ENCODE measurements around the gene FCN3.

Gene FCN3

DNA sequence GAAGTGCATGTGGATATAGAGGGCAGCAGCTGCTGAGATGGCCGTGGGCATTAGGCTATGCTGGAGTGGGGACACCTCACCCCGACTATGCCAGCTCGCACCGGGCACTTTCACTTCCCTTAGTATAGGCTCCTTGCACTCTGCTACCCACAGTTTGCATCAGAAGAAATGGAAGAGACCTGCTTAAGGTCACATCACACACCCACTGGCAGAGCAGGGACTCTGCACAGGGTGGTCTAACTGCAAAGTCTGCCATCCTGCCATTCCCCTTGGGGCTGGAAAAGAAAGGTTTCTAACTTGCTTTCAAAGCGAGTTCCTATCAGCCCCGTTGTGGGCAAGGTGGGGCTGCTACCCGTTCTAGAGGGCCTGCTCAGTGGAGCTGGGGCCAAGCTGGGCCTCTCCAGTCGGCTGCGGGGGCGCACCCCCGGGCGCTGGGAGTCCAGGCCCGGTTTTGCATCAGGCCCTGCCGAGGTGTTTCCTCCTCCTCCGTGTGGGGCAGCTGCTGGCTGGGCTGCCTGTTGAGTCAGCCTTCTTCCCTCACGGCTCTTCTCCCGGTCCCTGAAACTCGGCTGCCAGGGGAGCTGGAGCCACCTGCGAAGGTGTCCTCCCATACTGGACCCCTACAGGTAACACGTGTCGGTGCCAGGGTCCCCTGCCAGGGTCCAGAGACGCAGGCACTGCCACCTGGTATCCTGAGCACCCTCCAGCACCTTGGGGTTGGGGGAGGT lies 32.9 kb downstream of the FCN3 start, which contains the start of gene SYTL1:
Gene SYTL1, plus strand, starts transcription at position 498 of the 728 bp plus-strand sequence. CDS start 3,313 bp downstream, outside the sequence.
- DNase-seq (ENCODE audit: low spot score) = peak; percentile 76

DNA sequence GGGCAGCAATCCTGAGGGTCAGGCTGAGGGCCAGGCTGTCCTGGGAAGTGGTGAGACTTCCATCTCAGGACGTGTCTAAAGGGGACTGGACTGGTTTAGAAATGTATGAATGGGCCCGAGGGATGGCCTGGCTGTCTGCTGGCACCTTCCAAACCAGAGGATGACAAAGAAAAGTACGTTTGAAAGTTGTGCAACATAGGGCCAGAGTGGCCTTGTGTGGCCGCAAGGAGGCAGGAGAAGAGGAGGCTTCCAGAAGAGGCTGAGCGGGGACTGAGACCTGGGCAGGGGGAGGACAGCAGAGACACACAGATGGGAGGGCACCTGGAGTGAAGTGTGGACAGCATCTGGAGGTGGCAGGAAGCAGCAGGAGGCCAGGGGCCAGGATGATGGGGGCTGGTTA lies 35.4 kb downstream of the FCN3 start:
- DNase-seq (ENCODE audit: low spot score) = no peak

DNA sequence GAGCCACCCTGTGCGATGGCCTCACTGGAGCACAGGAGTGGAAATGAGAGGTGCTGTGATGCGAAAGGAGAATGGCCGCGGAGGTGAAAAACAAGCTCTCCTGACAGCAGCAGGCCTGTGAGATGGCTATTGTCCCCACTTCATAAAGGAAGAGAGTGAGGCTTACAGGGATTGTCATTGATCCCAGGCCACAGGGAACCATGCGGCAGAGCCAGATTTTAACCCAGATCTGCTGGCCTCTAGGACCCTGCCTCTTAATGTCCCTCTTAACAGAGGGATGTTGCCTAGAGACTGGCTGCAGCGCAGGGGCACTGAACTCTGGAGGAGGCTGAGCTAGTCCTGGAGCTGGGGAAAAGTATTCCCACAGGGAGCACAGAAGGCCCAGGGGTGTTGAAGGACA lies 35.9 kb downstream of the FCN3 start:
- DNase-seq (ENCODE audit: low spot score) = no peak

DNA sequence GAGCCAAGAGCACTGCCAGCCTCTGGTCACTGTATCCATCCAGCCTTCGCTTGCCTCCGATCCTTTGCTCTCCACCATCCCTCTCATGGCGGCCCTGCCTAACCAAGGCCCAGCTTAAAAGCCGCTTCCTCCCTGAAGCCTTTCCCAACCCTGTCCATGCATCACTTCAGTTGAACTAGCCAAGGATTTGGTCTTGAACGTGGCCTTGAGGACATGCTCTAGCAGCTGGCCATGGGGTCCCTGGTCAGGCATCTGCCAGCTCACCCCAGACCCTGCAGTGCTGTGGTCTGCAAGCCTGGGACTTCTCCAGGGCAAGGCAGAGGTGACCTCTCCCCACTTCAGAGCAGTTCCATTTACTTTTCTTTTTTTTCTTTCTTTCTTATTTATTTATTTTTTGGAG lies 37.9 kb downstream of the FCN3 start:
- no peak for DNase-seq (ENCODE audit: low spot score)

DNA sequence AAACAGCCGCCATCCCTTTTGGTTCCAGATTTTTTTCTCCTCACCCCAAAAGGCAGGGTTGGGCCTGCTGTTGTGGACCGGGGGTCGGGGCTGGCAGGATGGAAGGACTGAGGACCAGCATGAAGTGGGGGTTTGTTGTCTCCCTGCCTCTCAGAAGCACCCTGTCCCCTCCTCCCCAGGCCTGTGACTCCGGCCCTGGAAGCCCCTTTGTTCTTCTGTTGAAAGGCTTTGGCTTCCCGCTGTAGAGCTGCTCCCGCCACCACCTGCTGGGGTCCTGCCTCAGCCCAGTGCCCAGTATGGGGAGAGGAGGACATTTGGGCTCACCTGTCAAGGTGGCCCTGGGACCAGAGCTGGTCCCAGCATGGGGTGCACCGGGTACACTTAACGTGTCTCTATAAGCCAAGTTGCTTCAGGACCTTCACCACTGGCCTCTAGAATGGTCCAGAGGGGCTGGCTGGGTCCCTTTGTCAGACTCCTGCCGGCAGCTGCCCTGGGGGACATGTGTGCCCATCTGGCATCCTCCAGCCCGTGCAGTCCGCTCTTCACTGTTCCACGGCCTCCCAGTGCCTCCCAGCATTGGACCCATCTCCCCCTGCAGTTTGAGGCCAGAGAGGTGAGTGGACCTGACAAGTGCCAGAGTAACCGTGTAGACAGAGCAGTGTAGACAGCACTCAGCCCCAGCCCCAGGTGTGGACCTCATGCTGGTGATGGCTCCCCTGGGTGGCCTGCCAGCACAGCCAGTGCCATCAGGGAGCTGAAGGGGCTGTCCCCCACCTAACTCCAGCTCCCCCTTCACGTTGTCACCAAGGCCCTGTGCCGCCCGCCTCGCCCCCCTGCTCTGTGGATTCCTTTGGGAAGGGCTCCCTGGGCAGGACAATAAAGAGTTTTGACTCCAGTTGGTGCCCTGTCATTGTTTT lies 38.9 kb downstream of the FCN3 start:
- no peak for DNase-seq (ENCODE audit: low spot score)

DNA sequence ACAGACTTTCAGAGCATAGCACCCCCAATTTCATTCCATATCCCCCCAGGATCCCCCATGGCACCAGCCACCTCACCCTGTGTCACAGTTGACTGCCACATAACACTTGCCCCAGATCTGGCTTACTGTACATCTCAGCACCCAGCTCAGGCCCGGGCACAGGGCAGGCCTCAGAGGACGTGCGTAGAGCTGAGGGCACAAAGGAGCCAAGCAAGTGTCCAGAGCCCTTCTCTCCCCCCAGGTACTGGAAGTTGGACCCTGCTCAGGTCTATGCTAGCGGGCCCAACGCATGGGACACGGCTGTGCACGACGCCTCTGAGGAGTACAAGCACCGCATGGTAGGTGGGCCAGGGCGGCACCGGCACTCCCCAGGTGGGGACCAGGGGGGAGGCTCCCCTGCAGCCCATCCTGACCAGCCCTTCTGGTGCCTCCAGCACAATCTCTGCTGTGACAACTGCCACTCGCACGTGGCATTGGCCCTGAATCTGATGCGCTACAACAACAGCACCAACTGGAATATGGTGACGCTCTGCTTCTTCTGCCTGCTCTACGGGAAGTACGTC lies 40.8 kb downstream of the FCN3 start:
- no peak for DNase-seq (ENCODE audit: low spot score)

DNA sequence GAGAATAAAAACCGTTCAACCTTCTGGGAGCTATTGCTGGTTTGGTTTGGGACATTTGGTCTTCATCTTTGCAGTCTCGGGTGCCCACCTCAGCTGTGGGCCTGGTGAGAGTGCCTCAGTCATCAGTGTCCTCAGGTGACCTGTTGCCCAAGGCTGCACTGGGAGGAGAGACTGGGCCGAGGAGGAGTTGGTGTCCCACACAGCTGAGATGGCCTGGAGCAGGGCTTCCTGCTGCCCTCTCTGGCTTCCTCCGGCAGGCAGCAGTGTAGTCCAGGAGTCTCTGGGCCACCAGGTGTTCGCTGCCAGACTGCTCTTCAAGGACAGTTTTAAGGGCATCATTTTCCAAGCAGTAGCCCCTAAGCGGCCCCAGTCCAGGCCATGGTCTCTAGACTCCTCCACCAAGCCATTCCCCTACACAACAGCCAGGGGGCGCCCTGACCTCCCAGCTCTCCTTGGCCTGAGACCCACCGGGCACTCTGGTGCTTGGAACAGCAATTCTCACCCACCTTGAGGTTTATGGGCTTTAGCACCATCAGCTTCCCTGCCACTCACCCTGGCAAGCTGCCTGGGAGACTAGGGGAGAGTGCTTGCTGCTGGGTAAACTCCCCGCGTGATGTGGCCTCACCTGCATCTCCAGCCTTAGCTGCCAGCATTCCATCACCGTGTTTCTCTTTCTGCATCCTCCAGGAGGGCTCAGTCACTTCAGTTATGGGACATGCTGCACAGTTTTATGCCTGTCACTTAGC lies 41.9 kb downstream of the FCN3 start:
- DNase-seq (ENCODE audit: low spot score) = peak; percentile 73

DNA sequence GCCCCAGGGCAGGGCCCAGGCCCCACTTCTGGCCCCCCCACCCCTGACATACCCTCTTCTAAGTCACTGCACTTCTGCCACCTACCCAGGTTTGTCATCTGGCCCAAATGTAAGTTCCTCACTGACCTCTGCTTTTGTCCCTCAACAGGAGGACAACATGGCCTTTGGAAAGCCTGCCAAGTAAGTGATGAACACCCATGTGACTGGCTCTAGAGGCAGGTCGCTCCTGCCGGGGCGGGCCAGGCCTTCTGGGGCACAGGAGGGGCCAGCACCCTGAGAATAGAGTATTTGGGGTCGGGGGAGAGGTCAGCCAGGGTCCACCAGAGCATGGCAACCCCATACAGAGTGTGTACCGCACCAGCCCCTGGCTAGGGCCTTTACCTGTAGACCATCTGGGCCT lies 42.7 kb downstream of the FCN3 start:
- DNase-seq (ENCODE audit: low spot score) = no peak

DNA sequence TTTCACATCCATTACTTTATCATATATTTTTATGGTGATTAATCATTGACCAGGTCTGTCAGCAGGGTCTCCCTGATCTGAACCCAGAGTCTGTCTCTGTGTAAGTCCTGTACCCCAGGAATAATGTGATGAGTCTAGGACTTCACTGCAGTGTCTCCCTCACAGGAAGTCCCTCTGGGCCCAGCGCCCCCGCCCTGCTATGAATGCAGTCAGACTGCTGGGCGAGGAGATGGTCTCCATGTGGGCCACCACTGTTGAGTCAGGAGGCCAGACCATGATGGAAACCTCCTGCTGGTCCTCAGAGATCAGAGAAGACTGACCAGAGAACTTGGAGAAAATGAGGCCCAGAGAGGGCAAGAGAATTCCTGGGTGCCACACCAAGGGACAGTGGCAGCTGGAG lies 43.2 kb downstream of the FCN3 start:
- DNase-seq (ENCODE audit: low spot score) = no peak

DNA sequence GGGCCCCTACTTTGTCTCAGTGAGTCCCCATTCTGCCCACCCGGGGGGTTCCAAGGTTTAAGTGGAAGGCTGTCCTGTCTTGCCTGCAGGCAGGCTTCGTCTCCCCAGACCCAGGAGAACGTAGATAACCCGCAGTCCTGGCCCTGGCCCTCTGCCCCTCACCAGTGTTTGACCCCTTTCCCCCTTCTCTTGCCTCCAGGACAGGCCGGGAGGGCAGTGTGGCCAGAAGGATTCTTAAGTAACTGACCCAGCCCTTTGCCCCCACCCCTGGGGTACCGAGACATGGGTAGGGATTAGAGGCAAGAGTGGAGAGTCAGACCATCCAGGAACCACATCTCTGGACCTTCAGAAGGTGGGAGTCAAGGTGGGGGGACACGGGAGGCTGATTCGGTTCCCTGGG lies 43.8 kb downstream of the FCN3 start:
- DNase-seq (ENCODE audit: low spot score) = no peak

DNA sequence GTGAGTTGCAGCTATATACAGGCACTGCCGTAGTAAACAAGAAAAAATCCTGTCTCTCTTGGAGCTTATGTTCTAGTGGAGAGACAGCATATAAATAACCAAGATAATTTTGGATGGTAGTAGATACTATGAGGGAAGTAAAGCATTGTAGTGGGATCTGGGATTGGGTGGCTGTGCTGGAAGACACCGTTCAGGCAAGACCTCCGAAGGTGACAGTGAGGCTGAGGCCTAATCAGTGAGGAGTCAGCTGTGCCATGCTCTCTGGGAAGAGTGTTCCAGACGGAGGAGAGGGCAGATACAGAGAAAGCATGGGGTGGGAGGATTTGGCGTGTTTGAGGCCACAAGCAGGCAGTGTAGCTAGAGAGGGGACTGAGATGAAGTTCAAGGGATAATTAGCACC lies 46.7 kb downstream of the FCN3 start:
- no peak for DNase-seq (ENCODE audit: low spot score)

DNA sequence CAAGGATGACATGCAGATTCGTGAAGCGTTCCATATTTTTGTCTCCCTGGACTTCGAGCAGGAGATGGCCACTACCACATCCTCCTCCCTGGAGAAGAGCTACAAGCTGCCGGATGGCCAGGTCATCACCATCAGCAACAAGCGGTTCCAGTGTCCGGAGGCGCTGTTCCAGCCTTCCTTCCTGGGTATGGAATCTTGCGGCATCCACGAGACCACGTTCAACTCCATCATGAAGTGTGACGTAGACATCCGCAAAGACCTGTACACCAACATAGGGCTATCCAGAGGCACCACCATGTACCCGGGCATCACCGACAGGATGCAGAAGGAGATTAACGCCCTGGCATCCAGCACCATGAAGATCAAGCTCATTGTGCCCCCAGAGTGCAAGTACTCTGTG lies 49.3 kb downstream of the FCN3 start:
- DNase-seq (ENCODE audit: low spot score) = no peak

DNA sequence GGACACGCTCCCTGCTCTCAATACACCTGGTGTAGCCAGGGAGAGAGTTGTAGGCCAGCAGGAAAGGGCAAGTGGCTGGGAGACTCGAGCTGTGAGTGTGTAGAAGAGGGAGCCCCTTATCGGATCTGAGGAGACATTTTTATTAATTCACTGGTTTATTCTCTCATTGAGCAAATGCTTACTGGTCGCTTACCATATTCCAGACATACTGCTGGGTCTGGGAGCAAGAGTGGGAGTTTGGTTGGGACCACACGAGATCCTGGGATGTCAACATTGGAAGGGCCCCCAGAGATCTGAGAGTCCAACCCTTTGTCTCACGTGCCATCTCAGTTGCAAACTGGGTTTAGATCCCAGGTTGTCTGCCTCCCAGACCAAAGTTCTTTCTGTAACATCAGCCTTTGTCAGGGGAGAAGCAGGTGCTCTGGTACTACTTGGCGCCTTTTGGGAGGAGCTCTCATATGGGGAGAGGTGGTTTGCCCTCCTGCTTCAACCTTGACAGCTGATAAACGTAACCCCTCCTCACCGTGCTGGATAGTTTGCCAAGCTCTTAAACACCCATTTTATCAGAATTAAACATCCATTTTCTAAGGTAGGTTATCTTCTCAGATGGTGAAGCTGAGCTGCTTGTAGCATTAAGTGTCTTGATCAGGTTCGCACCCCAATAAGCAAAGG lies 51.9 kb downstream of the FCN3 start:
- no peak for DNase-seq (ENCODE audit: low spot score)

DNA sequence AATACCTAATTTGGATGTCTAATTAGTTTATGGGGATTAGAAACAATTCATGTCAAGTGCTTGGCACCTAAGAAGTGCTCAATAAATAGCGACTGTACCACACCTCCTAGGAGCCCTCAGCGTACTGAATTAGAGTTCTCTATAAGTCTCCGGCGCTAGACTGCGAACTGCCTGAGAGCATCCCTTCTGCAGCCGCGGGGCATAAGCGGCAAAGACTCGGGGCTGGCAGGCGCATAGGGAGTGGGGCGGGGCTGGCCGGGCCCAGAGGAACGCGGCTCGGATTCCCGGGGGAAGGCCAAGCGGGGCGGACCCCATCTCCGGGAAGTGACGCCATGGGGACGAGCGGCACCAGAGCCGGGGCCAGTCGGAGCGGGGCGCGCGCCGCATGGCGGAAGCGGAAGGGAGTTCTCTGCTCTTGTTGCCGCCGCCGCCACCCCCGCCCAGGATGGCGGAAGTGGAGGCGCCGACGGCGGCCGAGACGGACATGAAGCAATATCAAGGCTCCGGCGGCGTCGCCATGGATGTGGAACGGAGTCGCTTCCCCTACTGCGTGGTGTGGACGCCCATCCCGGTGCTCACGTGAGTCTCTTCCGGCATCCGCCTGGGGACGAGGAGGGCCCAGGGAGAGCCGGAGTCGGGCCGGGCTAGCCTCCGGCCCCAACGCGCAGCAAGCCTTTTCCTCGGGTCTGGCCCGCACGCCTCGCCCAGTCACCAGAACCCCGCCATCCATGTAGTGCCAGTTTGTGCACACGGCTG lies 52.6 kb downstream of the FCN3 start, which contains the start of gene TMEM222:
Gene TMEM222, plus strand, starts transcription at position 351 of the 756 bp plus-strand sequence. Its CDS starts 35 bp downstream, at position 386.
- peak; percentile 99 for DNase-seq (ENCODE audit: low spot score)
